ENCODE data around the gene TUBB2A.
"Not testable (repeated sequence)": the region's sequence is repeated elsewhere in the genome, so short reads cannot be mapped to it uniquely, and the experiment has no call there.

TUBB2A gene

DNA sequence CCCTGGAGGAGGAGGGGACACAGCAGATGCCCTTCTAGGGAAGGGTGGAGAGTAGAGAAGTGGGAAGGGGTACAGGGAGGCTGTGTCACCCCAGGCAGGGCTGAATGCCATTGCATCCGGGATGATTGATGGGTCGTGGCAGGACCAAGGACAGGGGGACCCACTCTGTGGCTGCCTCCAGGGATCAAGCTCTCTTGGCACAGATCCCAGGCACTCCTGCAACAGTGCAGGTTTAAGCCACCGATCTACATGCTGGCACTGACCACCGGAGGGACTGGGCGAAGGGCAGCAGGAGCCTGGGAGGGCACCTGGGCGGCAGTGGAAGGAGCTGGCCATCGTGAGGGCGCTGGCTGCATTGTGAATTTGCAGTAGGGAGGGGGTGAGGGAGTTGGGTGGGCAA is 22.6 kb upstream of the TUBB2A start:
- DNase-seq = not testable (repeated sequence)

DNA sequence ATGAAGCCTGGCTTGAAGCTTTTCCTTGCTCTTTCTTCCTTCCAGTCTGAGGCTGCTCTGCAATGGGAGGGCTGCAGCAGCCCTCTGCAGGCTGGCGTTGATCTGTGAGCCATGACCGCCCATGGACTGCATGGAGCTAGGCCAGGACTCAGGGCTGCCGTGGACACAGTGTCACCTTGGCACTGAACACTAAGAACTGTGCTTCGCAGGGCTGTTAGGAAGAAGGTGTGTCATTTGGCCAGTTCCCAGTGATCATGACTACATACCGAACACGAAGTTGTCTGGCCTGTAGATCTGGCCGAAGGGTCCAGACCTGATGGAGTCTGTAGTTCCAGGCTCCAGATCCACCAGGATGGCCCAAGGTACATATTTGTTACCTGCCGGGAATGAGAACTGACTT is 21.3 kb upstream of the TUBB2A start:
- not testable (repeated sequence) for DNase-seq

DNA sequence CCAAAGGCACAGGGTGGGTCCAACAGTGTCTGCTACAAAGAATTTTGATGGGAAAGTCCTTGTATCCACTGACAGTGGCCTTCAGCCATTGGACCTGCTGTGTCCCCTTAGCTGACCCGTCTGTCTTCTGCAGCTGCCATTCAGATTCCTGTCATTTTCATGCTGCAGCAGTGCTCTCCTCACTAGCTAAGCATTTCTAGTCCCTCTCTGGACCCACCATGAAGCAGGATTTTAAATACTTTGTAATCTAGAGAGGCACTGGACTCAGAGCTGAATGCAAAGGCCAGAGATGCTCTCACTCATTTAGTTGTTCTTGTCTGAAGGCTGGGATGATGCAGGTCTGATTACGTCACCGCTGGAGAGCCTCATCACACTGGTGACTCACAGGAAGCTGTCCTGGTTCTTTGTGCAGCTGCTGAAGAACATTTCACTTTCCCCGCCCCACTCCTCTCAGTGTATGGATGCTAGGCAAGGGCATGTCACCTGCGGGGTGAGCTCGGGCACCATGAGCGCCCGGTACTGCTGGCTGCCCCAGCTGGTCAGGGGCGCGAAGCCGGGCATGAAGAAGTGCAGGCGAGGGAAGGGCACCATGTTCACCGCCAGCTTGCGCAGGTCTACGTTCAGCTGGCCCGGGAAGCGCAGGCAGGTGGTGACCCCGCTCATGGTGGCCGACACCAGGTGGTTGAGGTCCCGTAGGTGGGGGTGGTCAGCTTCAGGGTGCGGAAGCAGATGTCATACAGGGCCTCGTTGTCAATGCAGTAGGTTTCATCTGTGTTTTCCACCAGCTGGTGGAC is 19.4 kb upstream of the TUBB2A start:
- no peak for DNase-seq

DNA sequence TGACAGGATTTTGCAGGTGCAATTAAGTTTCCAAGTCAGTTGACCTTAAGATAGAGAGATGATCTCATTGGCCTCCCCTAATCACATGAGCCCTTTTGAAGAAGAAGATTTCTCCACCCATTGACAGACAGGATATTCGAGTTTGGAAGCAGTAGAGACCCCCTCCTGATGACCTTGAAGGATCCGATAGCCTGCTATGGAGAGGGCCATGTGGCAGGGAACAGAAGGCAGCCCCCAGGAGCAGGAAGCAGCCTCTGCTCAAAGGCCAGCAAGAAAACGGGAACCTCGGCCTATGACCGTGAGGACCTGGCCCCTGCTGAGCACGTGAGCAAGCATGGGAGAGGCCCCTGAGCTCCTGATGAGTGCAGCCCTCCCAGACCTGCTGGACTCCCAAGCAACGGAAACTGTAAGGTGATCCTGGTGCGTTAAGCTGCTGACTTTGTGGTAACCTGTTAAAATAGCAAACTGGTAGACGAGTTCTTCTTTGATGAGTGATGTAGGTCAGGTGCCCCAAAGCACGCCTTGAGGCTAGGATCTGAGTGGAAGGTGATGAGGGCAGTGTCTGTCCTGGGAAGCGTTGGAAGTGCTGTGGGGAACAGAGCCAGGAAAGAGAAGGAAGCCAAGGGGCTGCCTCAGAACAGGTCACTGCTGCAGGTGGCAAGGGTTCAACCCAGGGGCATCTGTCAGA is 18.5 kb upstream of the TUBB2A start:
- DNase-seq = no peak

DNA sequence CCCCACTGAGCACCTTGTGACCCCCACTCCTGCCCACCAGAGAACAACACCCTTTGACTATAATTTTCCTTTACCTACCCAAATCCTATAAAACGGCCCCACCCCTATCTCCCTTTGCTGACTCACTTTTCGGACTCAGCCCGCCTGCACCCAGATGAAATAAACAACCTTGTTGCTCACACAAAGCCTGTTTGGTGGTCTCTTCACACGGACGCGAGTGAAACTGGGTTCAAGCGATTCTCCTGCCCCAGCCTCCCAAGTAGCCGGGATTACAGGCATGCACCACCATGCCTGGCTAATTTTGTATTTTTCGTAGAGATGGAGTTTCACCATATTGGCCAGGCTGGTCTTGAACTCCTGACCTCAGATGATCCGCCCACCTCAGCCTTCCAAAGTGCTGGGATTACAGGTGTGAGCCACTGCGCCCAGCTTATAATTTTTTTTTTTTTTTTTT is 16.3 kb upstream of the TUBB2A start:
- DNase-seq = not testable (repeated sequence)

DNA sequence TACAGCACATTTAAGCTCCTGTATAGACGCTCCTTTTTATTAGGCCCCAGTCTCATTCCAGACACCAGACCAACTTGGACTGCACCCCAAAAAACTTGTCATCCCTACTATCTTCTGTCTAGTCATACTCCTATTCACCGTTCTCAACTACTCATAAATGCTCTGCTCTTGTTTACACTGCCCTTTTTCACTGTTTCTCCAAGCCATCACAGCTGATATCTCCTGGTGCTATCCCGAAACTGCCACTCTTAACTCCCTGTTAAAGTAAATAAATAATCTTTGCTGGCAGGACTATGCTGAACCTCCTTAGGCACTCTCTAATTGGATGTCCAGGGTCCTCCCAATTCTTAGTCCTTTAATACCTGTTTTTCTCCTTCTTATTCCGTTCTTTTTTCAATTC is 15.4 kb upstream of the TUBB2A start:
- not testable (repeated sequence) for DNase-seq

DNA sequence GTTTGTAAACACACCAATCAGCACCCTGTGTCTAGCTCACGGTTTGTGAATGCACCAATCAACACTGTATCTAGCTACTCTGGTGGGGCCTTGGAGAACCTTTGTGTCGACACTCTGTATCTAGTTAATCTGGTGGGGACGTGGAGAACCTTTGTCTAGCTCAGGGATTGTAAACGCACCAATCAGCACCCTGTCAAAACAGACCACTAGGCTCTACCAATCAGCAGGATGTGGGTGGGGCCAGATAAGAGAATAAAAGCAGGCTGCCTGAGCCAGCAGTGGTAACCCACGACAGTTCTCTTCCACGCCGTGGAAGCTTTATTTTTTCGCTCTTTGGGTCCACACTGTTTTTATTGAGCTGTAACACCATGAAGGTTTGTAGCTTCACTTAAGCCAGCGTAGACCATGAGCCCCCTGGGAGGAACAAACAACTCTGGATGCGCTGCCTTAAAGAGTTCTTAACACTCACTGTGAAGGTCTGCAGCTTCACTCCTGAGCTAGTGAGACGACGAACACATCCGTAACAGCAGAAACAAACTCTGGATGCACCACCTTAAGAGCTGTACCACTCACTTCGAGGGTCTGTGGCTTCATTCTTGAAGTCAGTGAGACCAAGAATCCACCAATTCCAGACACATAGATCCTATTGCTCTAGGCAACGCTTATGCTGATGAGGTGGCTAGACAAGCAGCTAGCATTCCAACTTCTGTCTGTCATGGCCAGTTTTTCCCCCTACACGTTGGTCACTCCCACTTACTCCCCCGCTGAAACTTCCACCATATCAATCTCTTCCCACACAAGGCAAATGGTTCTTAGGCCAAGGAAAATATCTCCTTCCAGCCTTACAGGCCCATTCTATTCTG is 14.2 kb upstream of the TUBB2A start:
- DNase-seq = not testable (repeated sequence)

DNA sequence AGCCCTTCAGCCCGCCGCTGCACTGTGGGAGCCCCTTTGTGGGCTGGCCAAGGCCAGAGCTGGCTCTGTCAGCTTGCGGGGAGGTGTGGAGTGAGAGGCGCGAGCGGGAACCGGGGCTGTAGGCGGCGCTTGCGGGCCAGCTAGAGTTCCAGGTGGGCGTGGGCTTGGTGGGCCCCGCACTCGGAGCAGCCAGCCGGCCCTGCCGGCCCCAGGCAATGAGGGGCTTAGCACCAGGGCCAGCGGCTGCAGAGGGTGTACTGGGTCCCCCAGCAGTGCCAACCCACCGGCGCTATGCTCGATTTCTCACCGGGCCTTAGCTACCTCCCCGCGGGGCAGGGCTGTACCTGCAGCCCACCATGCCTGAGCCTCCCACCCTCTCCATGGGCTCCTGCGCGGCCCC is 13.3 kb upstream of the TUBB2A start:
- DNase-seq = not testable (repeated sequence)

DNA sequence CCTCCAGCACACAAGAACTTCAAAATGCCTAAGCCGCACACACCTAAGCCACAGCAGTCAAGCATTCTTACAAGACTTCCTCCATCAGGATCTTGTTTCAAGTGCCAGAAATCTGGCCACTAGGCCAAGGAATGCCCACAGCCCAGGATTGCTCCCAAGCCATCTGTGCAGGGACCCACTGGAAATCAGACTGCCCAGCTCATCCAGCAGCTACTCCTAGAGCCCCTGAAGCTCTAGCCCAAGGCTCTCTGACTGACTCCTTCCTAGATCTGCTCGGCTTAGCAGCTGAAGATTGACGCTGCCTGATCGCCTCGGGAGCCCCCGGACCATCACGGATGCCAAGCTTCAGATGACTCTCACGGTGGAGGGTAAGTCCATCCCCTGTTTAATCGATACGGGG is 10.7 kb upstream of the TUBB2A start:
- DNase-seq = not testable (repeated sequence)

DNA sequence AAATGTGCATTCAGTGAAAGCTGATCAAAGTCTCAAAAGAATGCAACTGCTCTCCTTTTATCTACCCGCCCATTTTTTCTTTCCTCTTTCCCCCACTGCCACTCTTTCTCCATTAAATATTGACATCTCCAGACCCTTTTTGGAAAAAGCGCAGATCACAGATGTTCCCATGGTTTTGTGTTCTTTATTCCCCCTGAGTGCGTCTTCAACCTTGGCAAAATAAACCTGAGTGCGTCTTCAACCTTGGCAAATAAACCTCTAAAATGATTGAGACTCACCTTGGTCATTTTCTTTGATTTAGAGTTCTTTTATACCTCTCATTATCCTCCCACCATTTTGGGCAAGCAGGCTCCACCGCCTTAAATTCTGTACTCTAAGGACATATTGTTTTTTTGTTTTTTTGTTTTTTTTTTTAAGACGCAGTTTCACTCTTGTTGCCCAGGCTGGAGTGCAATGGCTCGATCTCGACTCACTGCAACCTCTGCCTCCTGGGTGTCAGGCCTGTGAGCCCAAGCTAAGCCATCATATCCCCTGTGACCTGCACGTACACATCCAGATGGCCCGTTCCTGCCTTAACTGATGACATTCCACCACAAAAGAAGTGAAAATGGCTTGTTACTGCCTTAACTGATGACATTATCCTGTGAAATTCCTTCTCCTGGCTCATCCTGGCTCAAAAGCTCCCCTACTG is 9.3 kb upstream of the TUBB2A start:
- not testable (repeated sequence) for DNase-seq

DNA sequence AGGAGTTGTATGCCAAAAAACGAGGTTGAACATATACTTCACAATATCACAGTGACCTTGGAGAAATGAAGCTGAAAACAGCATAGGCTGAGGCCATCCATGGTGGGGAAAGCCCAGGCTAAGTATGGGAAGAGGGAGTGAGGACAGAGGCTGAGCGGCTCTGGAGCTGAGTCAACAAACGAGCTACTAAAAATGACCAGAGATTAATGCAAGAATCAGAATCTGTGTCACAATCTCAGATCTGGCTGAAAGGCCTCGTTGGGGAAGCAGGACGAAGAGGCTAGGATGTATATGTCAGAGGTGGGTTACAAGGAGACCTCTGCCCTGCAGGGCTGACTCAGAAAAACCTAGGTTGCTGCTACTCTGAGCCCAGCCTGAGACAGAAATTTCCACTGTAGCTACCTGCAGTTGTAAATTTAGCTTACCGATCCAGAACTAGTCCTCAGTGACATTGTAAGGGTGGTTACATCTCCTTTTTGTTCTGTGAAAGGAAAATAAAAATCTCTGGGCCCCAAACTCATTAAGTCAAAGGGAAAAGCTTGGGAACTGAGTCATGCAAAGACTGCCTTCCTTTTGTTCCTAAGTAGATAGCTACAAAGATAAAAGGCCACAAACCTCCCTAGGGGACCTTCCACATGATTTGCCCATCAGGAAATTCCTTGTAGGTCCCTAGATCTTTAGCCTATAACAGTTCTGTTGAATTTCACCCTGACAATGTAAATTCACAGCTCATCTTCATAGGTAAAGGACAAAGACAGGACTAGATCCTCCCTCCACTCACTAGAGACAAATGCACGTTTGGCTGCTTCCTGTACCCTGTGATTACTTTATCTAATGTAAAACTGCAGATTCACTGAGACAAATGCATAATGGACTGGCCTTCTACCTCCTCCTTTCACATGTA is 8.5 kb upstream of the TUBB2A start:
- DNase-seq = no peak

DNA sequence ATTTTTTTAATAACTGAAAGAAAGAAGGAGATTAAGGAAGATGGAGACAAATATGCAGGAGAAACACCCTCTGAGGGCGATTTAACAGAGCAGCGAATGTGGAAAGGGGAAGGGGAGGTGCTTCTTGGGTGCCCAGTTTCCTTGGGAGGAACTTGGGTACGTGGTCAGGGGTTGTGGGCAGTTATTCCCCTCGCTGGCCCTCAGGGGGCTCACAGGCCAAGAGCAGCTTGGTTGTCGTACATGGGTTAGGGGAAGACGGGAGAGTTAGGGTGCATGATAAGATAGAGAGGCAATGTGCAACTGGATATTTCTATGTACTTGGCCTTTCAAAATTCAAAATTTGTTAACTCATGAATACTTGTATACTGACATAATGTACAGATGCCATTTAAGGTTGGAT is 7.0 kb upstream of the TUBB2A start:
- DNase-seq = no peak

DNA sequence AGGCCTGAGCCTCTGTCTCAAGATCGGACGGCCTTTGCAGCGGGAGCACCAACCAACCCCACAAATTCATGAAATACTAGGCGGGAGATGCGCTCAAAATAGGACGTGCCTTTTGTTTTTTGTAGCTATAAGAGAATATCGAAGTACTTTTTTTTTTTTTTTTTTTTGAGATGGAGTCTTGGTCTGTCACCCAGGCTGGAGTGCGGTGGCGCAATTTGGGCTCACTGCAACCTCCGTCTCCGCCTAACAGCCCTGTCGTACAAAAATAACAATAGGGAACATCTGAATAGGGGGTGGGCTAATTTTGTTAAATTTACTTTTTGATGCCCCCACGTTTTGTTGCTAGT is 5.9 kb upstream of the TUBB2A start:
- DNase-seq = peak in 1 of 2 experiments; percentile 58

DNA sequence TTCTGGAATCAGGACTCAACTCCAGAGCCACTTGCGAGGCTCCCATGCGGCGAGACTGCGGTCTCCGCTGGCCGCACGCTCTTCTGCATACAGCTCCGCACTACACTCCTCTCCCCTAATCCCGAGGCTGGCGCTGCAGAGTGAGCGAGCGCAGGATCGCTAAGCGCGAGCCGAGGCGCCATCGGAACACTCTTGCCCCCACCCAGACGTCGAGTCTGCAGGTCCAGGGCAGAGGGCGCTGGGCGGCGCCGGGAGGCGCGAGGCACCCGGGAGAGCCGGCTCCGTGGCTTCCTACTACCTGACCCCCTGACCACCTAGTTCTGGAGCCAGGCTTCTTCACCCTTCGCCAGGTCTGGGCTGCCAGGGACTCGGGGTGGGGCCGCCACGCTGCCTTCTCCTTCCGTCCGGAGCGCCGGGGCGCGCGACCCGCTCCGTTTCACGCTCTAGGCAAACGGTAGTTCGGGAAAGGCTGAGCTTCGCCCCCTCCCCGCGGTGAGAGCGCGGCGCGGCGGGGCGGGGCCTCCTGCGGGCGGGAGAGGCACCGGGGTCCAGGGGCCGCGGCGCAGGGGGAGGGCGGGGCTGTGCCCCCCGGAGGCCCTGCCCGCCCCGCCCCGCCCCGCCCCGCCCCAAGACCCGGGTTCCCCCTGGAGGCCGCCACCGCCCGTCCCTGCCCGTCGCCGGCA is 5.4 kb upstream of the TUBB2A start:
- peak; percentile 79 to 92 for DNase-seq

DNA sequence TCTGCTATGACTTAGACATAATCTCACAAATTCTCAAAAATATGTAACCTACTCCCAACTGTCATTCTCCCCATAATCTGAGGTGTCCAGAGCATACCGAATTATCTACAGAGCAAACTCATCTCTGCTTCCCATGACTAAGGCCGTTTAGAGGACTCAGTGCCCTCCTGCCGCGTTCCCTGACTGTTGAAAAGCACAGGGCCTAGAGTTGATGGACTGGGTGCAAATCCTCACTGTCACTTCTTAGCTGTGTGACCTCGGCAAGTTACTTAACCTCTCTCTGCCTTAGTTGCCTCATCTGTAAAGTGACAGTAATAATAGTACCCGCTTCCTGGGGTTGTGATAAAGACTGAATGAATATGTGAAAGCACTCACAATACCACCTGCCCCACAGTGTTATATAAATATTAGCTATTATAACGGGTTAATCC is 4.7 kb upstream of the TUBB2A start:
- no peak for DNase-seq

DNA sequence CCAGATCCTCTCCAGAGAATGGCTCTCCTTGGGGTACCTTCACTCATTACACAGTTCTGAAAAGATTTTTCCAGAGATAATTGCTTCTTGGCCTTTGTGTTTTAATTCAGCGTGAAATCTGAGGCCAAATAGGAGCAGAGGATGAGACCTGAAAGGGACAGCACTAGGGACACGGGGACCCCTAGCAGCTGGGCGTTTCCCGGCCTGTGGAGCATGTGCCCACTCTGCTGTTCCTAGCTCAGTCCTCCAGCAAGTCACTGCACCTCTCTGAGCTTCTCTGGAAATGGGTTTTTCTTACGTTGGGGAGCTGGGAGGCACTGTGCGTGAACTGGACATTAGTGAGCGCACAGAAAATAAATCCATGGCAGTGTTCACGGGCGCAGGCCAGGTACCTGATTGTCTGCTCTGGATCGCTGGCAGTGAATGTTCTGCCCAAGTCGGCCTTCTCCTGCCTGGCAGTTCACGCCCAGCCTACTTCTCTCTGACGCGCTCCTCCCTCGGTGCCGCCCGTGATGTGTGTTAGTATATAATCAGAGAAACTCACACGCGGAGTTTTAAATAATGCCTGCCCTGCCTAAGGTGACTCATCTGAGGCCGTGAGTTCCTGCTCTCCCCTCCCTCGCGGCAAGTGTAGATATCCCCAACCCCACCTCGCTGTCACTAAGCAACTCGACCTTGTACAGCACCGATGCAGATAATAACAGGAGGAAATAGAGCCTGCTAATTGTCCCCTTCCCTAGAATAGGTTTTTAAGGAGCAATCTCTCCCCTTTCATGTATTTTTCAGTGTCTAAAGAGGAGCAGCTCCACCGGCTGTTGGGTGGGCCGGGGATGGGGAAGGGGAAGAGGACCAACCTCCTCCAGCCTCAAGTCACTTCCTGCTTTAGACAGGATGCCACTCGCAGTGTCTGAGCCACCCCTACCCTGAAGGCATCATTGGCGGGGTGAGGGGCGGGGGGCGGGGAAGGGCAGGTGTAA is 2.7 kb upstream of the TUBB2A start:
- DNase-seq = peak in 1 of 2 experiments; percentile 40

DNA sequence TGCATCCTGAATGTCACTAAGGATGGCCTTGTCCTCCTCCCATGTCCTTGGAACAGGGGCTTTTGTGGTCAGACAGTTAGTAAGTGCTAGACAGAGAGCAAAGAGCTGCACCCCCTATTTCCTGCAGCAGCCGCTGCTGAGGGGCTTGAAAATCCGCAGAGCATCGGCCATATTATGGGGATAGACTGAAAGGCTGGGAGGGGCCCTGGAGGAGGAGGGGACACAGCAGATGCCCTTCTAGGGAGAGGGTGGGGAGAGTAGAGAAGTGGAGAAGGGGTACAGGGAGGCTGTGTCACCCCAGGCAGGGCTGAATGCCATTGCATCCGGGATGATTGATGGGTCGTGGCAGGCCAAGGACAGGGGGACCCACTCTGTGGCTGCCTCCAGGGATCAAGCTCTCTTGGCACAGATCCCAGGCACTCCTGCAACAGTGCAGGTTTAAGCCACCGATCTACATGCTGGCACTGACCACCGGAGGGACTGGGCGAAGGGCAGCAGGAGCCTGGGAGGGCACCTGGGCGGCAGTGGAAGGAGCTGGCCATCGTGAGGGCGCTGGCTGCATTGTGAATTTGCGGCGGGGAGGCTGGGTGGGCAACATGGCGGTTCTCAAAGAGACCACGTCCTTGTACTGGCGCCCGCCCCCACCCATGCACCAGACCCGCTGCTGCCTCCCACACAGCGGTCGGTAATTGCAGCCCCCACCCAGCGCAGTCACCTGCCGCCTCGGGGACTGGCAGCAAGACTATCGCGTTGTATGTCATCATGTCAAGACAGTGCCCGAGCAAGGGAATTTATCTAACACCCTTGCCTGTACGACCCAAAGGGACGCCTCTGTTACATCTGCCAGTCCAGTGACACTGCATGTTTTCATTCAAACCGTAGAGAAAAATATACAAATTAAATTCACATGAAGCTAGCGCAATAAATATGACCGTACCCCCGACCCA is 887 bp downstream of the TUBB2A start:
- DNase-seq = peak in 1 of 2 experiments; percentile 40

DNA sequence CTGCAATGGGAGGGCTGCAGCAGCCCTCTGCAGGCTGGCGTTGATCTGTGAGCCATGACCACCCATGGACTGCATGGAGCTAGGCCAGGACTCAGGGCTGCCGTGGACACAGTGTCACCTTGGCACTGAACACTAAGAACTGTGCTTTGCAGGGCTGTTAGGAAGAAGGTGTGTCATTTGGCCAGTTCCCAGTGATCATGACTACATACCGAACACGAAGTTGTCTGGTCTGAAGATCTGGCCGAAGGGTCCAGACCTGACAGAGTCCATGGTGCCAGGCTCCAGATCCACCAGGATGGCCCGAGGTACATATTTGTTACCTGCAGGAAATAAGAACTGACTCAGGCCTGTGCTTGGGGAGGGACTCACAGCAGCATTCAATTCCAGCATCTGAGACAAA is 1.9 kb downstream of the TUBB2A start:
- DNase-seq = not testable (repeated sequence)

DNA sequence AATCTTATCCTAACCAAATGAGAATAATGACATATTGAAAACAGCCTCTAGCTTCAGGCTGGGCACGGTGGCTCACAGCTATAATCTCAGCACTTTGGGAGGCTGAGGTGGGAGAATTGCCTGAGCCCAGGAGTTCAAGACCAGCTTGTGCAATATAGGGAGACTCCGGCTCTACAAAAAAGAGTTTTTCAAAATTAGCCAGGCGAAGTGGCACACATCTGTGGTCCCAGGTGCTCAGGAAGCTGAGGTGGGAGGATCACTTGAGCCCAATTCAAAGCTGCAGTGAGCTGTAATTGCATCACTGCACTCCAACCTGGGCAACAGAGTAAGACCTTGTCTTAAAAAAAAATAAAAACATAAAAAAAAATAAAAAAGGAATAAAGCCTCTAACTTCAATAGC is 4.7 kb downstream of the TUBB2A start:
- no peak for DNase-seq
